Lower leg skin (tissue), 3 donors: Measurements from ENCODE around the gene NOTCH1.

ENCODE experiments used
- CTCF ChIP-seq, 3 donors: fragments of 450-650 bp; IDR thresholded peaks; one replicate each; pipeline ENCODE4 v1.5.1; 2016; ENCODE audit warnings: antibody characterized with exemption in 3 of 3, mild to moderate bottlenecking in 3 of 3, moderate library complexity in 2 of 3
- POLR2A ChIP-seq, 2 donors: fragments of 450-650 bp; IDR thresholded peaks; one replicate each; pipeline ENCODE4 v1.6.1; 2016 to 2017; ENCODE audit warnings: antibody characterized with exemption in 2 of 2, mild to moderate bottlenecking in 1 of 2, moderate library complexity in 1 of 2

GRCh38 chr9:136587944-136588662 lies 42.3 kb upstream of the NOTCH1 start:
- TF ChIP-seq CTCF (IDR thresholded peaks at IDR 0.05) (no peak), POLR2A (IDR thresholded peaks at IDR 0.05) (no peak)
